DND-41 (cell line): ENCODE data around the gene C3orf85.

Experiments used
- EZH2 ChIP-seq: IDR thresholded peaks from 3 replicates; pipeline ENCODE4 v1.6.1; 2012; ENCODE audit warnings: borderline replicate concordance, low read depth, mild to moderate bottlenecking, moderate library complexity, low read length, inconsistent platforms; ENCODE audit not compliant: severe bottlenecking
- TF ChIP-seq, protein P1 (sequence below): IDR thresholded peaks from 2 replicates; pipeline ENCODE4 v1.5.1; 2012; ENCODE audit warnings: borderline replicate concordance, low read length, moderate library complexity, mild to moderate bottlenecking; ENCODE audit not compliant: poor library complexity, severe bottlenecking; ENCODE audit errors: extremely low read depth

DNA sequence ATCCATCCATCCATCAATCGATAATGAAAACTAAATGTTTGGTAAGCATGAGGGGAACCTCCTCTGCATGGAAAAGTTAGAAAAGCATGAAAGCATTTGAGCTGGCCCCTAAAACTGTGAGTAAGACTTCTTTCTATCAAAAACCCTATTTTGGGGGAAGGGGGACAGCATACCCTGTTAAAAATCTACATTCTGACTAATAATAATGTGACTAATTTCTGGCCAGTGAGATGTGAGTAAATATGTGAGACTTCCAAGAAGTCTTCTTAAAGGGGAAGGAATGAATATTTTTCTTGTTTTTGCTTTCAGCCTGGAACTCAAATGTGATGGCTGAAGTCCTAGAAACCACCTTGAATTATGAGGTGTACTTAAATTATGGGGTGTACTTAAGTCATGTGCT lies 54.9 kb downstream of the C3orf85 start:
- TF ChIP-seq, protein P1, sequence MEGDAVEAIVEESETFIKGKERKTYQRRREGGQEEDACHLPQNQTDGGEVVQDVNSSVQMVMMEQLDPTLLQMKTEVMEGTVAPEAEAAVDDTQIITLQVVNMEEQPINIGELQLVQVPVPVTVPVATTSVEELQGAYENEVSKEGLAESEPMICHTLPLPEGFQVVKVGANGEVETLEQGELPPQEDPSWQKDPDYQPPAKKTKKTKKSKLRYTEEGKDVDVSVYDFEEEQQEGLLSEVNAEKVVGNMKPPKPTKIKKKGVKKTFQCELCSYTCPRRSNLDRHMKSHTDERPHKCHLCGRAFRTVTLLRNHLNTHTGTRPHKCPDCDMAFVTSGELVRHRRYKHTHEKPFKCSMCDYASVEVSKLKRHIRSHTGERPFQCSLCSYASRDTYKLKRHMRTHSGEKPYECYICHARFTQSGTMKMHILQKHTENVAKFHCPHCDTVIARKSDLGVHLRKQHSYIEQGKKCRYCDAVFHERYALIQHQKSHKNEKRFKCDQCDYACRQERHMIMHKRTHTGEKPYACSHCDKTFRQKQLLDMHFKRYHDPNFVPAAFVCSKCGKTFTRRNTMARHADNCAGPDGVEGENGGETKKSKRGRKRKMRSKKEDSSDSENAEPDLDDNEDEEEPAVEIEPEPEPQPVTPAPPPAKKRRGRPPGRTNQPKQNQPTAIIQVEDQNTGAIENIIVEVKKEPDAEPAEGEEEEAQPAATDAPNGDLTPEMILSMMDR, result no peak
- TF ChIP-seq EZH2, result no peak
